GM21528 (cell line): ENCODE data around the gene BANP.

Experiments used
- ATAC-seq: cut with Tn5 transposase; IDR thresholded peaks from one replicate; pipeline ENCODE4 v1.9.1; 2021; ENCODE audit warnings: mild to moderate bottlenecking, moderate library complexity; ENCODE audit not compliant: unreplicated experiment, low FRiP score

Gene BANP

GRCh38 chr16:88061346-88062110 is 110.3 kb downstream of the BANP start:
- no peak for ATAC-seq

- ATAC-seq, result no peak
These were observed 111.3 kb downstream of the BANP start for GRCh38 chr16:88062341-88063210.

- no peak for ATAC-seq
These were observed 112.1 kb downstream of the BANP start for GRCh38 chr16:88063211-88063773.

GRCh38 chr16:88064011-88064888 is 113.0 kb downstream of the BANP start:
- ATAC-seq, result no peak

GRCh38 chr16:88064889-88065746 is 113.9 kb downstream of the BANP start:
- no peak for ATAC-seq

- no peak for ATAC-seq
These were observed 114.5 kb downstream of the BANP start for GRCh38 chr16:88065747-88066142.

GRCh38 chr16:88066234-88066633 is 115.0 kb downstream of the BANP start:
- ATAC-seq, result no peak

- no peak for ATAC-seq
These were observed 115.7 kb downstream of the BANP start for GRCh38 chr16:88066680-88067529.

GRCh38 chr16:88067530-88068411 is 116.5 kb downstream of the BANP start:
- no peak for ATAC-seq

- ATAC-seq, result no peak
These were observed 117.5 kb downstream of the BANP start for GRCh38 chr16:88068476-88069396.

- ATAC-seq, result peak; percentile 88
These were observed 118.3 kb downstream of the BANP start for GRCh38 chr16:88069397-88070168.

- ATAC-seq, result no peak
These were observed 119.1 kb downstream of the BANP start for GRCh38 chr16:88070341-88070740.

GRCh38 chr16:88070989-88071625 is 119.9 kb downstream of the BANP start:
- ATAC-seq, result no peak

- no peak for ATAC-seq
These were observed 120.7 kb downstream of the BANP start for GRCh38 chr16:88071908-88072307.

- ATAC-seq, result no peak
These were observed 121.4 kb downstream of the BANP start for GRCh38 chr16:88072571-88073001.
